GM19099 (cell line): ENCODE data around the gene ECHS1.

Source experiments
- POLR2A ChIP-seq: IDR thresholded peaks from 3 replicates; pipeline ENCODE4 v1.6.1; 2011; ENCODE audit warnings: low read depth; ENCODE audit not compliant: insufficient read length; ENCODE audit errors: extremely low read depth

The ECHS1 gene

GRCh38 chr10:133356549-133357284 lies 16.4 kb downstream of the ECHS1 start:
- no peak for TF ChIP-seq POLR2A

- no peak for TF ChIP-seq POLR2A
Measured at GRCh38 chr10:133355991-133356390, 17.2 kb downstream of the ECHS1 start.

GRCh38 chr10:133355266-133355665 lies 17.9 kb downstream of the ECHS1 start:
- TF ChIP-seq POLR2A, result no peak

- TF ChIP-seq POLR2A, result no peak
Measured at GRCh38 chr10:133354672-133355240, 18.4 kb downstream of the ECHS1 start.

- TF ChIP-seq POLR2A, result no peak
Measured at GRCh38 chr10:133353988-133354605, 19.1 kb downstream of the ECHS1 start.

GRCh38 chr10:133353202-133353959 lies 19.8 kb downstream of the ECHS1 start:
- no peak for TF ChIP-seq POLR2A

- peak; percentile 22 for TF ChIP-seq POLR2A
Measured at GRCh38 chr10:133351408-133352318, 21.5 kb downstream of the ECHS1 start.

GRCh38 chr10:133350950-133351329 lies 22.2 kb downstream of the ECHS1 start:
- TF ChIP-seq POLR2A, result no peak

- TF ChIP-seq POLR2A, result no peak
Measured at GRCh38 chr10:133350283-133350949, 22.7 kb downstream of the ECHS1 start.

GRCh38 chr10:133349577-133350011 lies 23.6 kb downstream of the ECHS1 start:
- no peak for TF ChIP-seq POLR2A

- peak; percentile 26 for TF ChIP-seq POLR2A
Measured at GRCh38 chr10:133349160-133349568, 24.0 kb downstream of the ECHS1 start.

- no peak for TF ChIP-seq POLR2A
Measured at GRCh38 chr10:133347710-133348517, 25.2 kb downstream of the ECHS1 start.

- no peak for TF ChIP-seq POLR2A
Measured at GRCh38 chr10:133346413-133346812, 26.7 kb downstream of the ECHS1 start.
